ENCODE measurements around the gene IL6ST. TPM values are rescaled to one million over a fixed set of nuclear protein-coding genes. Genes with fewer than 3 reads are reported as not detected.

The IL6ST gene
- total and polyA plus RNA-seq, 9 donors, result 30.0 to 111 (median 60.2) TPM

DNA sequence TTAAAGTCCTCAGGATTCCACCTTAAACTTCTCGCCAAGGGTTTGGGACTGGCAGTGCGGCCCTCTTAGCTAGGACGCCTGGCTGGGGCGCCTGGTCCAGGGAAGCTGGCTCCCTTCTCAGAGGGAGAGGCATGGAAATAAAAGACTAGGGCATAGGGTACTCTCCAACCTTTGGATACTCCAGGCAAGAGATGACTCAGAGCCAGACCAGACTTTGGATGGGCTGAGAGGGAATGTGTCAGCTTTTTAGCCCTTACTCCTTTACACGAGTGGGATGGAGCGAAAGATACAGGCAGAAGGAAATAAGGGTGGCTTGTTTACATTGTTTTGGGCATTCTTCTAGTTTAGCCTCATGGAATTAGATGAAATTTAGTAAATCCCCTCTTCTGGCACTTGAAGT, 95.4 kb downstream of the IL6ST start:
- Histone ChIP-seq H3K4me3 (ENCODE audit: low read length) (no peak overlapping the region), H3K4me1 (ENCODE audit: control insufficient read depth, insufficient read depth, low read length) (peaks cover 7% of the 10 kb centered on the region), H3K27ac (ENCODE audit: low read length) (no peak overlapping the region), H3K36me3 (ENCODE audit: control insufficient read depth, insufficient read depth, low read length) (no peaks in the 10 kb centered on the region), H3K27me3 (ENCODE audit: control insufficient read depth, insufficient read depth, low read length) (no peaks in the 10 kb centered on the region), H3K9me3 (replicated peaks; ENCODE audit: control insufficient read depth, low read depth, low read length) (no peaks in the 10 kb centered on the region)
- DNase-seq, result no peak
- WGBS (ENCODE audit: insufficient coverage), result 100% methylated on average over 3 of the region's 6 CpGs

- Histone ChIP-seq H3K4me1 (ENCODE audit: control insufficient read depth, insufficient read depth, low read length) (peaks cover 4% of the 10 kb centered on the region), H3K27ac (ENCODE audit: low read length) (no peak overlapping the region), H3K27me3 (ENCODE audit: control insufficient read depth, insufficient read depth, low read length) (no peaks in the 10 kb centered on the region), H3K4me3 (ENCODE audit: low read length) (no peak overlapping the region), H3K9me3 (replicated peaks; ENCODE audit: control insufficient read depth, low read depth, low read length) (no peaks in the 10 kb centered on the region), H3K36me3 (ENCODE audit: control insufficient read depth, insufficient read depth, low read length) (no peaks in the 10 kb centered on the region)
- WGBS (ENCODE audit: insufficient coverage), result 42% methylated on average over 8 of the region's 14 CpGs
- DNase-seq, result no peak
Measured at GRCh38 chr5:55897905-55898304, 96.9 kb downstream of the IL6ST start.

DNA sequence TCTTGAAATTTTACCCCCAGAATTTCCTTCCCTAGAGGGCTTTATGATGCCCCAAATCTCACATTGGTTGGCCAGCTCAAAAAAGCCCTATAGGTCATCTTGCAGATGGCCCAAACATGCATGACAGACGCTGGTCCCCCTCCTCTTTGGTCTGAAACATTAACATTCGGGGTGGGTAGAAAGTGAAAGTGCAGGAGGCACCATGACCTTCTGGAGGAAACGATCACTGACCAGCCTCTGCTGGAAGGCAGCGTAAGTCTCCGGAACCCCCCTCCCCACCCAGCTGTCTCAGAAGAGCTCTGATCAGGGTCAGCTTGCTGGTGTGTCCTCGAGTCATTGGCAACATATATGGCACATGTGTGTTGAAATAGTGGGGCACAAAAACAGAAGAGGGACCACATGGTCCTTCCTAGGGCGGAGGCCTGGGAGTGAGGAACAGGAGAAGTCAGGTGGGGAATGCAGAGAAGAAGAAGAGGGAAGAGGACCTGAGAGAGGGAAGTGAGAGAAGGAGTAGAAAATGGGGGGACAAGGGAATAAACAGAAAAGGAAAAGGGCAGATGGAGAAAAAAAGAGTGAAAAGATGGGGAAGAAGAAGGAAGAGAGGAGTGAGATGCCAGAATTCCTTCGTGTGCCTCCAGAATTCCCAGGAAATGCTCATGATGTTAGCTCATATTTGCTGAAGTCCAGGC, 97.4 kb downstream of the IL6ST start:
- DNase-seq, result peak; percentile 69
- Histone ChIP-seq H3K4me3 (ENCODE audit: low read length) (no peak overlapping the region), H3K36me3 (ENCODE audit: control insufficient read depth, insufficient read depth, low read length) (no peaks in the 10 kb centered on the region), H3K27me3 (ENCODE audit: control insufficient read depth, insufficient read depth, low read length) (no peaks in the 10 kb centered on the region), H3K9me3 (replicated peaks; ENCODE audit: control insufficient read depth, low read depth, low read length) (no peaks in the 10 kb centered on the region), H3K4me1 (ENCODE audit: control insufficient read depth, insufficient read depth, low read length) (peaks cover 4% of the 10 kb centered on the region), H3K27ac (ENCODE audit: low read length) (no peak overlapping the region)
- 73% methylated on average over 4 of the region's 8 CpGs for WGBS (ENCODE audit: insufficient coverage)

- no CpG with 5 or more reads among the region's 2 CpGs for WGBS (ENCODE audit: insufficient coverage)
Measured at GRCh38 chr5:55896663-55897062, 98.1 kb downstream of the IL6ST start.

DNA sequence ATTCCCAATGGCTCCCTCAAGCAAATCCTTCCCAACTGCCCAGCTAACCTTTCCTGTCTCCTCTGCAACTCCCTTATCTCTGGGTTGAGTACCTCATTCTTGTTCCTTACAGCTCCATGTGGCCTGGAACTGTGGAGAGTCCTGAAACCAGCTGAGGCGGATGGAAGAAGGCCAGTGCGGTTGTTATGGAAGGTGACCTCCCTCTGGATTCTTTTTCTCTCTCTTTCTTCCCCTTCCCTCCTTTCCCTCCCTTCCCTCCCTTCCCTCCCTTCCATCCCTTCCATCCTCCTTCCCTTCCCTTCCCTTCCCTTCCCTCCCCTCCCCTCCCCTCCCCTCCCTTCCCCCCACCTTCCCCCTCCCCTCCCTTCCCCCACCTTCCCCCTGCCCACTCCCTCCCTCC, 98.5 kb downstream of the IL6ST start:
- H3K4me1 ChIP-seq (ENCODE audit: control insufficient read depth, insufficient read depth, low read length), result peaks cover 4% of the 10 kb centered on the region
- H3K36me3 ChIP-seq (ENCODE audit: control insufficient read depth, insufficient read depth, low read length), result no peaks in the 10 kb centered on the region
- no peaks in the 10 kb centered on the region for H3K9me3 ChIP-seq (replicated peaks; ENCODE audit: control insufficient read depth, low read depth, low read length)
- no CpG with 5 or more reads among the region's 2 CpGs for WGBS (ENCODE audit: insufficient coverage)
- DNase-seq, result no peak
- H3K27me3 ChIP-seq (ENCODE audit: control insufficient read depth, insufficient read depth, low read length), result no peaks in the 10 kb centered on the region
- H3K27ac ChIP-seq (ENCODE audit: low read length), result no peak overlapping the region
- H3K4me3 ChIP-seq (ENCODE audit: low read length), result no peak overlapping the region

More at GRCh38 chr5:55896663-55897062, 98.1 kb downstream of the IL6ST start:
- Histone ChIP-seq H3K9me3 (replicated peaks; ENCODE audit: control insufficient read depth, low read depth, low read length) (no peaks in the 10 kb centered on the region), H3K27ac (ENCODE audit: low read length) (no peak overlapping the region), H3K27me3 (ENCODE audit: control insufficient read depth, insufficient read depth, low read length) (no peaks in the 10 kb centered on the region), H3K4me1 (ENCODE audit: control insufficient read depth, insufficient read depth, low read length) (peaks cover 4% of the 10 kb centered on the region), H3K4me3 (ENCODE audit: low read length) (no peak overlapping the region), H3K36me3 (ENCODE audit: control insufficient read depth, insufficient read depth, low read length) (no peaks in the 10 kb centered on the region)
- no peak for DNase-seq

DNA sequence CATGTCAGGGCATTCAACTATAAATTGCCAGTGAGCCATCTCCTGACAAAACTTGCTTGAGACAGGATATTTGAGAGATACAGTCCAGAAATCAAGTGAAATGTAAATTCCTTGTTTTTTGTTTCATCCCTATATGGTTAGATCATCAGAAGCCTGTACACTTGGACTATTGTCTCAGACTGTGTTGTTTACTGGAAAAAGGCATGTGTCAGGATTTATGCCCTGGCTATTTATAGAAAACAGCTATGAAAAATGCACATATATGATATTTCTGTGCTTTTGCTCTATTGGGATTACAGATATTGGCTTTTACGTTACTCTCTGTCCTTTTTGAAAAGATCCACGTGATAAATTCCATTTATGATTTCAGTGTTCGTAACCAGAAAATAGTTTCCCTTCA, 99.4 kb downstream of the IL6ST start:
- Histone ChIP-seq H3K4me3 (ENCODE audit: low read length) (no peak overlapping the region), H3K4me1 (ENCODE audit: control insufficient read depth, insufficient read depth, low read length) (peaks cover 4% of the 10 kb centered on the region), H3K27ac (ENCODE audit: low read length) (no peak overlapping the region), H3K27me3 (ENCODE audit: control insufficient read depth, insufficient read depth, low read length) (no peaks in the 10 kb centered on the region), H3K9me3 (replicated peaks; ENCODE audit: control insufficient read depth, low read depth, low read length) (no peaks in the 10 kb centered on the region), H3K36me3 (ENCODE audit: control insufficient read depth, insufficient read depth, low read length) (no peaks in the 10 kb centered on the region)
- DNase-seq, result peak; percentile 69
- no CpG with 5 or more reads among the region's 3 CpGs for WGBS (ENCODE audit: insufficient coverage)

- no peak for DNase-seq
- WGBS (ENCODE audit: insufficient coverage), result 80% methylated on average over 1 of the region's 3 CpGs
- no peak overlapping the region for H3K27ac ChIP-seq (ENCODE audit: low read length)
- H3K4me3 ChIP-seq (ENCODE audit: low read length), result no peak overlapping the region
- peaks cover 4% of the 10 kb centered on the region for H3K4me1 ChIP-seq (ENCODE audit: control insufficient read depth, insufficient read depth, low read length)
- H3K36me3 ChIP-seq (ENCODE audit: control insufficient read depth, insufficient read depth, low read length), result no peaks in the 10 kb centered on the region
- no peaks in the 10 kb centered on the region for H3K9me3 ChIP-seq (replicated peaks; ENCODE audit: control insufficient read depth, low read depth, low read length)
- no peaks in the 10 kb centered on the region for H3K27me3 ChIP-seq (ENCODE audit: control insufficient read depth, insufficient read depth, low read length)
Measured at GRCh38 chr5:55894135-55894534, 100.6 kb downstream of the IL6ST start.

DNA sequence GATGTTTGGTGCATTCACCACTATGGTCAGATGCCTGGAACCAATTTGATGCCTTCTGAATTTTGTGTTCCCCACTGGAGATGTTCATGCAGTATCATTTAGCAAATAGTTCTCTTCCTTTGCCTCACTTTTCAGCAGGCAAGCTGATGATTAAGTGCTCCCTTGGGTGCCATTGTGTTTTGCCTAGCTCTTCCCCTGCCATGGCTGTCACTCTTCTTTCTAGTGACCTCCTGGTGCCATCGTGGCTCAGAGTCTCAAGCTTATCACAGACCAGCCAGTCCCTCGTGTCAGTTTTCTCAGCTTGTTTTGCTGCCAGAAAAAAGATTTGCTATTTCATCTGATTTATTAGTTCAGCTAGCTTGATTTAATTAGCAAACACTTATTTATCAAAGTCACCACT, 102.3 kb downstream of the IL6ST start:
- H3K27ac ChIP-seq (ENCODE audit: low read length), result no peak overlapping the region
- 60% methylated on average over 1 of the region's 2 CpGs for WGBS (ENCODE audit: insufficient coverage)

DNA sequence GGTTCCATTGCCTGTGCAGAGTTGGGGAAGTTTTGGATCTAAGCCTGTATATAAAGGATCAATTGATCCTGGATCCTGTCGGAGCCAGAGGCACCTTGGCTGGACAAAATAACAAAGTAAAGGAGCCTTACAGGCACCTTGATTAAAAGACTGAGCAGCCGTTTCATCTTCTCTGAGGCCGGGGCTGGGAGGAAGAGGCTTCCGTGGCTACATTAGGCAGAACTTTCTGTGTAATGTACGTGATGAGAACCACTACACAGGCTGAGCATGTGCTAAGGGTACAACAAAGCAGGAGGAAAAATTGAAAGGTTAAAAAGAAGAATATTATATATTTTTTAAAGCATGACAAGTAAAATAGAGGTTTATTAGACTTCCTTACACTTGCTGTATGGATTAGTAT, 106.6 kb downstream of the IL6ST start:
- DNase-seq, result no peak
- Histone ChIP-seq H3K27me3 (ENCODE audit: control insufficient read depth, insufficient read depth, low read length) (no peaks in the 10 kb centered on the region), H3K4me1 (ENCODE audit: control insufficient read depth, insufficient read depth, low read length) (no peaks in the 10 kb centered on the region), H3K27ac (ENCODE audit: low read length) (no peak overlapping the region), H3K4me3 (ENCODE audit: low read length) (no peak overlapping the region), H3K36me3 (ENCODE audit: control insufficient read depth, insufficient read depth, low read length) (no peaks in the 10 kb centered on the region), H3K9me3 (replicated peaks; ENCODE audit: control insufficient read depth, low read depth, low read length) (no peaks in the 10 kb centered on the region)
- 93% methylated on average over 4 of the region's 5 CpGs for WGBS (ENCODE audit: insufficient coverage)

More for the DNA sequence above, 102.3 kb downstream of the IL6ST start:
- H3K36me3 ChIP-seq (ENCODE audit: control insufficient read depth, insufficient read depth, low read length), result no peaks in the 10 kb centered on the region
- H3K9me3 ChIP-seq (replicated peaks; ENCODE audit: control insufficient read depth, low read depth, low read length), result no peaks in the 10 kb centered on the region
- no peaks in the 10 kb centered on the region for H3K27me3 ChIP-seq (ENCODE audit: control insufficient read depth, insufficient read depth, low read length)
- H3K4me1 ChIP-seq (ENCODE audit: control insufficient read depth, insufficient read depth, low read length), result no peaks in the 10 kb centered on the region
- H3K4me3 ChIP-seq (ENCODE audit: low read length), result no peak overlapping the region
- DNase-seq, result no peak

DNA sequence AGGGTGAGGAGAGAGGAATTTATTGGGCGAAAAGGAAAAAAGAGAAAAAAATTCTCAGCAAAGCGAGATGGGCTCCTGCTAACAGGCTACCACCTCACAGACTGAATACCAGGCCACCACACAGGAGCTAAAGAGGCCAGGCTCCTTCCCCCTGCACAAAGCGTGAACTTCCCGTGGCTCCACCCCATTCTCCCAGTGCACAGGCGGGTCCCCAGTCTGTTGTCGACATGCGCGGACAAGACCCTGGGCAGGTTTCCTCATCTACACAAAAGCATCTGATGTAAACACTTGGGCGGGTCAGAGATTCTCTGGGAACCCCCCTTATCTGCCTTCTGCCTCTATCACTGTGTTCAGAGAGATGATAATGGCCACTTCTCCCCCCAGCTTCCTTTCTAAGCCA, 109.4 kb downstream of the IL6ST start:
- Histone ChIP-seq H3K4me1 (ENCODE audit: control insufficient read depth, insufficient read depth, low read length) (no peaks in the 10 kb centered on the region), H3K27ac (ENCODE audit: low read length) (no peak overlapping the region), H3K27me3 (ENCODE audit: control insufficient read depth, insufficient read depth, low read length) (no peaks in the 10 kb centered on the region), H3K4me3 (ENCODE audit: low read length) (no peak overlapping the region), H3K9me3 (replicated peaks; ENCODE audit: control insufficient read depth, low read depth, low read length) (no peaks in the 10 kb centered on the region), H3K36me3 (ENCODE audit: control insufficient read depth, insufficient read depth, low read length) (no peaks in the 10 kb centered on the region)
- no peak for DNase-seq
- WGBS (ENCODE audit: insufficient coverage), result 75% methylated on average over 6 of the region's 9 CpGs
